Measurements from ENCODE around the gene RIN1.

- TF ChIP-seq CTCF (IDR thresholded peaks at IDR 0.05; ENCODE audit: poor library complexity) (no peak), EZH2phosphoT487 (IDR thresholded peaks at IDR 0.05; ENCODE audit: low read depth, severe bottlenecking, unreplicated experiment) (no peak)
Observed at GRCh38 chr11:66325263-66325671, 11.0 kb downstream of the RIN1 start.

Measured in hepatocyte (in vitro differentiated cells).